Hematopoietic multipotent progenitor cell treated with erythropoietin and hydrocortisone succinate and interleukin-3 and kit ligand, for 15 days (in vitro differentiated cells): ENCODE results near the gene KRTAP4-7.
"Not testable (repeated sequence)": the region's sequence is repeated elsewhere in the genome, so short reads cannot be mapped to it uniquely, and the experiment has no call there.

Source experiments
- DNase-seq: peaks from one replicate; pipeline ENCODE4 v3.0.0-alpha.2; 2015; ENCODE audit warnings: low spot score

KRTAP4-7 gene

DNA sequence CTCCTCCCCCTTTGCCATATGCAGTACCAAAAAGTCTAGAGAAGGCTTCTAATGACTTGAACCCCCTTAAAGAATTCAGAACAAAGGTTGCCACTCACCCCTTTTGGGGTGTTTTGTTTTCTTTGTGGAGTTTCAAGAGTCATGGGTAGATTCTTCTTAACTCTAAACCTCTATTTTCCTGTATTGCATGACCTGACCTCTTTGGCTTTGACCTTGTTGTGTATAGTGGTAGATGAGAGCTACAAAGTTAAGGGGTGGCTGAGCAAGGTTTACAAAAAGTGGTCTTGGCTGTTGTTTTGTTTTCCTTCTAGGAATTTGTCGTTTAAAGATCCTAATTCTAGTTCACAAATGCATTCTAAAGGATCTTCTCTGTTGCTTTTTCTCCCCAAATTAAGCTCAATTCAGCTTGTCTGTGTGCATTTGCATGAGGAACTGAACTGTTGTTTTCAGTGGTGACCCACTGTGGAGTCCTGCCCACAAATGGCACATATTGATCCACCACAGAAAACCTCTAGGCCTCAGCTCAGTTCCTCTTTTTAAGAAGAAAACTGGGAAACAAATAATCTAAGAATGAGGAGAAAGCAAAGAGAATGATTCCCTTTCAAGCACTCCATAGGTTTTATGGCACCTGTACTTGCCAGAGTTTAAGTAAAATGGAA, 24.9 kb downstream of the KRTAP4-7 start:
- not testable (repeated sequence) for DNase-seq

DNA sequence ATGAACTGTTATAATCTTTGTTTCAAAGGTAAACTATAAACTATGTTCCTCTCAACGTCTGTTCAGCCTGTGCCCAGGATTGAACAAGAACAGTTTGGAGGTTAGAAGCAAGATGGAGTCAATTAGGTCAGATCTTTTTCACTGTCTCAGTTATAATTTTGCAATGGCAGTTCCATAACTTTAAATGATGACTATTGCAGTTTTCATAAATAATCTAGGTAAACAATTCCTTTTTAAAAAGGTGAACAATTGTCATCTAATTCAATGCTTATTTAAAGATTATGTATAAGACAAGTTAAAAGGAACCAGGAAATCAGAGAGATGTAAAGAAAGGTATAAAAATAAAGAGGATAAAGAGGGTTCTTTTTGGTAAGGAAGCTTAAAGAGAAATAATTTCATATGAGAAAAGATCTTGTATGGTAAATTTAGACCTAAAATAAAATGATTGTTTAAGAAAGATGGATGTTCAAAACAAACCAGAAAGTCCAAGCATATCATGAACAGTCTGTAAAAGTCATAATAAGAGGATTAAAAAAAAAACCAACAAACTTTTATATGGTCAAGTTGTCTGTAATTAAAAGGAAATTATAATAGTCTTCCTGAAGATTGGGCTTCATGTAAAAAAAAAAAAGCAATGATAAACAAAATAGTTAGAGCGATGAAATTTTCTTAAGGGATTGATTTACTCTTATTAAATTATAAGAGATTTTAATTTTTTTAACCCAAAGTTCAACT, 27.4 kb downstream of the KRTAP4-7 start:
- DNase-seq: no peak

DNA sequence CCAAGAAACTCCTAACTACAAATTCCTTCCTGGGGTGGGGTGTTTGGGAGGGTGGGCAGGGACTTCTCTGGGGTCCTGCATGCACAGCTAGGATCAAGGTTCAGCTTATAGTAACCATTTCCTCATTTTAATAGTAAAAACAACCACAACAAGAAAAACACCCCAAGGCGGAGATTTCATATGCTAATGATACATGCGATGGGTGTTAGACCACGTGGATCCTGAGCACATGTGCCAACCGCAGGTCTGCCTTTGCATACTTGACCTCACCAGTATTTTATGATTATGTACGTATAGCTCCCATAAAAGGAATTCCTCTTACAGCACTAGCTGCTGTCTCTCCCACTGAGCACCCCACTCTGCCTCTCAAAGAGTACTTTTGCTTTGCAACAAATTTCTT, 32.3 kb downstream of the KRTAP4-7 start:
- no peak for DNase-seq

DNA sequence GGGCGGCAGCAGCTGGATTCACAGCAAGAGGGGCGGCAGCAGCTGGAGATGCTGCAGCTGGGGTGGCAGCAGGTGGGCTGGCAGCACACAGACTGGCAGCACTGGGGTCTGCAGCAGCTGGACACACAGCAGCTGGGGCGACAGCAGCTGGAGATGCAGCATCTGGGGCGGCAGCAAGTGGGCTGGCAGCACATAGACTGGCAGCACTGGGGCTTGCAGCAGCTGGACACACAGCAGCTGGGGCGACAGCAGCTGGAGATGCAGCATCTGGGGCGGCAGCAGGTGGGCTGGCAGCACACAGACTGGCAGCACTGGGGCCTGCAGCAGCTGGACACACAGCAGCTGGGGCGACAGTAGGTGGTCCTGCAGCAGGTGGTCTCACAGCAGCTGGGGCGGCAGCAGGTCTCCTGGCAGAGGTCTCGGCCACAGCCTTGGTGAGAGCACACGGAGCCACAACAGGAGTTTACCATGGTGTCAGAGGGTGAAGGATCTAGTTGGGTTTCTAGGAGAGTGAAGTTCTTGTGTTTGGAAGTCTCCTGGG, 34.0 kb downstream of the KRTAP4-7 start, which contains the start of gene KRTAP4-11:
TSS of gene KRTAP4-11 (minus strand) at position 528 of the 541 bp plus-strand sequence. CDS start at position 470, 58 bp downstream.
- DNase-seq: not testable (repeated sequence)

DNA sequence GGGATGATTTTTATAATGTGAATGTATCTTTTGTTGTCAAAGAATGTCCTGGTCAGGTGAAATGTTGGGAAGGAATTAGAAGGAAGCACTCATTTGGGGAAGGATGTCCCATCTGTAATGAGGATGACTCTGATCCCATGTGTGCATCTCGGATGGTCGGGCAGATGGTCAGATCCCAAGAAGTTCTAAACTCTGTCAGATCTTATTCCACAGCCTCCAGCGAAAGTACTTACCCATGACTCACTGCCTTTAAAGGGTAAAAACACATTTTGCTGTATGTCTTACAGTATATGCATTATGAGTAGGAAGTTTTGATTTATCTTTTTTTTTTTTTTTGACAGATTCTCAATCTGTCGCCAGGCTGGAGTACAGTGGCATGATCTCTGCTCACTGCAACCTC, 34.8 kb downstream of the KRTAP4-7 start:
- DNase-seq: no peak

DNA sequence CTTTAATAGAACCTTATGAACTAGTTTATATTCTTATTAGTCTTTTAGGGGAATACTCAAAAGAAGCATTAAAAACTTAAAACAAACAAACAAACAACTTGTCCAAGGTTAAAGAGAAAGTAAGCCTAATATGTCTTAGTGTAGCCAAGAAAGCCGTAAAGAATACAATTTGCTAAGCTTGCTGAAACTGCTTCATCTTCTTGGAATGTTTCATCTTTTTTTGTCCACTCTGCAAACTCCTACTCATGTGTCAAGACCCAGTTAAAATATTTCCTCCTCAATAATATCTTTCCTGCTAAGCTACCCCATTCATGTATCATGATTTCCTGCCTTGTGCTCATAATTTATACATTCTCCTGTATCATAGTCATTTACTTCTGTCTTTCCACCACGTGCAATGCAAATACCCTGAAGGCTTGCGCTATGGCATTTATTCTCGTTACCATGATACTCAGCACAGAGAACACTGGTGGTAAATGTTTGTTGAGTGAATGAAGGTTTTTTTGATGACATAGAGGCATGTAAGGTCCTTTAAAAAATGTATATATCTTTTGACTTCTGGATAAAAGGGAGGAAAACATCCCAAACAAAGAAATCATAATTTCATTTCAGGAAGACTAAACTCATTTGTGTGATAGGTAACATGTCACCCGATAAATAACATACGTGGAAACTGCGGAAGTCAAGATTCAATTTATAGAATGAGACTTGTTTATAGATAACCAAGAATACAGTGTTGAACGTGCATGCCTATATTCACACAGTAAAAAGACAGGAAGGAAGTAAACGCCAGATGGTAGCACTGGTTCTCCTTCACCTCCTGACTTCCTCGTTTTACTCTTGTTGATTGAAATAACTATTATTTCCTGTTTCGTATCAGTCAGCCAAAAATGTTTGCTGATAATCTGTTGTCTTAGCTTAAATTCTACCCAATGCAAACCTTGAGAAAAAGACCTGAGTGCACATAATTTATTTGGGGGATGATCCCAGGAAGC, 36.0 kb downstream of the KRTAP4-7 start:
- not testable (repeated sequence) for DNase-seq

DNA sequence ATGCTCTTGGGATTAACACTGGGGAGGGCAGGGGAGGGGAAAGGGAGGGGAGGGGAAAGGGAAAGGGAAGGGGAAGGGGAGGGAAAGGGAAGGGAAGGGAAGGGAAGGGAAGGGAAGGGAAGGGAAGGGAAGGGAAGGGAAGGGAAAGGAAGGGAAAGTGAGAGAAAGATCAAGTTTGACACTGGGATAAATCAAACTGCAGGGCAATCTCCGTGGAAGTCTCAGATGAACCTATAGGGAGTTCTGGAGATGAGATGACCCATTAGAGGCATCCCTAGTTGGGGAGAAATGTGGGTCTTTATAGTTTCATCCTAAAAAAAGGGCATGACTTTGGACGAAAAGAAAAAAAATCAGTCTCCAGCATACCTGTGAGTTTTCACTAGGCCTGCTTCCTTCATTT, 37.8 kb downstream of the KRTAP4-7 start:
- DNase-seq: no peak

DNA sequence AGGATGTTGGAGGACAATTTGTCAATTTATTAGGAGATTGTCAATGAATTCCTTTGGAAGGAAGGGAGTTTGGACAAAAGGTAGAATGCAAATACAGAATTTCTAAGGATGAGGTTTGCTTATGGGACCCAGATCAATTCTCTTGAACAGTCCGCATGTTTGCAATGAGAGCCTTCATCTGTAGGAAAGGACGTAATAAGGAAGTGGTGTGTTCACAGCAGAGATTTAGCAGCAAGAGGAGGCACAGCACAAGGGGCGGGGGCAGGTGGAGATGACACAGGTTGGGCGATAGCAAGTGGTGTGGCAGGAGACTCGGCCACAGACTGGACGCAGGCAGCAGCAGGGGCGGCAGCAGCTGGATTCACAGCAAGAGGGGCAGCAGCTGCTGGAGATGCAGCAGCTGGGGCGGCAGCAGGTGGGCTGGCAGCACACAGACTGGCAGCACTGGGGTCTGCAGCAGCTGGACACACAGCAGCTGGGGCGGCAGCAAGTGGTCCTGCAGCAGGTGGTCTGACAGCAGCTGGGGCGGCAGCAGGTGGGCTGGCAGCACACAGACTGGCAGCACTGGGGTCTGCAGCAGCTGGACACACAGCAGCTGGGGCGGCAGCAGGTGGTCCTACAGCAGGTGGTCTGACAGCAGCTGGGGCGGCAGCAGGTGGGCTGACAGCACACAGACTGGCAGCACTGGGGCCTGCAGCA, 39.5 kb downstream of the KRTAP4-7 start:
- not testable (repeated sequence) for DNase-seq

DNA sequence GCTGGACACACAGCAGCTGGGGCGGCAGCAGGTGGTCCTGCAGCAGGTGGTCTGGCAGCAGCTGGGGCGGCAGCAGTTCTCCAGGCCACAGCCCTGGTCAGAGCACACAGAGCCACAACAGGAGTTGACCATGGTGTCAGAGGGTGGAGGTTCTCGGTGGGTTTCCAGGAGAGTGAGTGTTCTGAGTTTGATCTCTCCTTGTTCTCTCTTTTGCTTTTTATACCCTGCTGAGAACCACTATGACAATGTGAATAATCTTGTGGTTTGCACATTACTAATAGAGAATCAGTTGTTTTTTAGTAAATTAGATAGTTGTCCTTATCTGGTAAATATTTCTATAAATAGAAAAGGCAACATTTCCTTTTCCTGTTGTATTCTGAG, 40.0 kb downstream of the KRTAP4-7 start, which contains the start of gene KRTAP4-12:
TSS of gene KRTAP4-12 (minus strand) at position 192 of the 381 bp plus-strand sequence. CDS start at position 132, 60 bp downstream.
- DNase-seq: not testable (repeated sequence)

DNA sequence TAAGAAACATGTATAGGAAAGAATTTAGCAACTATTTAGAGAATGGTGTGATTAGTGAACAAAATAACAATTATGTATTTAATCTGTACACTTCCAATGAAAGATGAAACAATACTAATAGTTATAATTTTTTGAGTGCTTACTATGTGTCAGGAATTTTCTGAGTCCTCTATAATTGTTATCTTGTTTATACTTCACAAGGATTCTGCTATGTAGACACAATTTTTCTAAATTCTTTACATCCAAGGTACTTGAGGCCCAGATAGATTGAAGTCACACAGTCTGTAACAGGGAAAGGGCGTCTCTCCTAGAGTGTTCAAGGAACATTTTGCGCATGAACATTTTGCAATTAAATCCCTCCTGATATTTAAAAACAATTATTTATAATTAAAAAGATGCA, 41.1 kb downstream of the KRTAP4-7 start:
- no peak for DNase-seq

DNA sequence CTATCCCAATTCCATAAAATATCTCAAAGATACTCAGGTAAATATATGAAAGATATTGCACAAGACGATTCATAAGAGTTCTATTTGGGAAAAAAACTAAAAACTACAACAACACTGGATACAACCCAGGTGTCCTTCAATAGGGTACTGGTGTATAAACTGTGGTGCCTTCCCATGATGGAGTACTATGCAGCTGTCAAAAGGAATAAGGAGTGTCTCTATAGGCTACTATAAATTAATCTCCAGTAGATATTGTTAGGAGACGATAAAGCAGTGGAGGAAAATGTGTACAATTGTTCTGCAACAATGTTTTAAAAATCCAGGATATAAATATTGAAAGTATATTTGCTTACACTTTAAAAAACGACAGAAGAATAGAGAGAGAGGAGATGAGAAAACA, 42.5 kb downstream of the KRTAP4-7 start:
- DNase-seq: no peak

DNA sequence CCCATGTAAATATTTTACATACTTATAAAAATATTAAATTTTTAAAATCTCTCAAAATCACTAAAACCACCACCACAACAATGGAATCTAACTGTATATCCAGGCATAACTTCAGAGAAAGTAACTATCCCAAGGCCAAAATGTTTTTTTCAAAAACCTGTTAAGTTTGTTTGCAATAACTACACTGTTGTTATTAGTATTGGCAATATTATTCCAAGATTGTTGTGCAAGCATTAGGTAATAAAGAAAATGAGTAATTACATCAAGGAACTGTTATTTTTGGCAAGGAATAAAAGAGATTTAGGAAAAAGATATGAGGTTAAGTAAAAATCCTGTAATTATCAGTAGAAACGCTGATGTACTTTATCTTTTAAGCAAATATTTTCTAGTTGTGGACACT, 43.4 kb downstream of the KRTAP4-7 start:
- no peak for DNase-seq

DNA sequence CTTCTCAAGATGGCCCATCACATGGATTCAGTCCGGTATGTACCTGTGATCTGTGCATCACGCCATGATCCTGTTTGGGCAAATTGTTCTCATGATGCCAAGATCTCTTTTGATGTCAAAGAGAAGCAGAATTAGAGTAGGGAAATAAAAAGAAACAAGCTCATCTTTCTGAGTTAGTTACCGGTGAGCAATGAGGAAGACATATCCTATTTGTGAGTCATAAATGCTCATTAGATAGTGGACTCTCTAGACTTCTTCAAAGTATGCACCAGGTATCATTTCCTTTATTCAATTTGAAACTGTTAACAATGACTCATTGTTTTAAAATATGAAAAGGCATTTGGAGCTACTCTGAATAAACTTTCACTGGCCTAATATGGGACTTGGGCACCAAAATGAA, 48.0 kb downstream of the KRTAP4-7 start:
- DNase-seq: no peak

DNA sequence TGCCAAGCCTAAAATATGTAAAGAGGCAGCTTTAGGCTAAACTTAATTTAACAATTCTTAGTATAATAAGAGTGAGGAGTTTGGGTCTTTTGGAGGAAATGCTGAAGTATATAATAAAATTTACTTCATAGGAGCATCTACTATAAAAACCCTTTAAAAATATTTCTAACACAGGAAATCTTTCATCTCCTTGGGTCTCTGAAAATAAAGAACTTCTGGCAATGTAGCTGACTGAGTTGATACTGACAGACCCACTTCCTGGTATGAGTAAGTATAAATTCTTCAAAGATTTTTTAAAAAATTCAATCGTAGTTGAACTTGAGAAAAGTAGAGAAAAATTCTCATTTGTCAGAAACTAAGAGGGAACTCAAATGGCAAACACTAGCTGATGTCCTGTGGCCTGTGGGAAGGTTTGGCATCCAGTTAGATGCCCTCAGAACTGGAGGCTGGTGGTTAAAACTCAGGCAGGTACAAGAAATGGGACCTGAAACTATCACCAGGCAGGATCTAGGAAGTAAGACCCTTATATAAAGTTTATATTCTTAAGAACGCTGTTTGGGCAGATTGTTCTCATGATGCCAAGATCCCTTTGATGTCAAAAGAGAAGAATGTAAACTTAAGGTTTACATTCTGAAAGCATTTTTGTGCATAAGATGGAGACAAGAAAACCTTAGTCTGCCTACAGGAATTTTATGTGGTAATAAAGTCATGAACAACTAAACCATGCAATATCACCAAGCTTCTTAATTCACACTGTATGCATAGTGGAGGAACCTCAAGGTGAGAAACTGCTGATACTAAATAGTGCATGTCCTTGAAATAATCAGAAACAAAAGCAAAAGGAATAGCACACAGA, 50.2 kb downstream of the KRTAP4-7 start:
- no peak for DNase-seq
